GM19324 (cell line): ENCODE measurements around the gene PLEKHA6.
"Not testable (repeated sequence)": the region's sequence is repeated elsewhere in the genome, so short reads cannot be mapped to it uniquely, and the experiment has no call there.

Source experiments
- ATAC-seq: cut with Tn5 transposase; IDR thresholded peaks from one replicate; pipeline ENCODE4 v1.9.1; 2021; ENCODE audit warnings: mild to moderate bottlenecking, moderate library complexity; ENCODE audit not compliant: unreplicated experiment, low FRiP score

PLEKHA6 gene

GRCh38 chr1:204318324-204318723 lies 41.4 kb downstream of the PLEKHA6 start:
- no peak for ATAC-seq

- no peak for ATAC-seq
These were observed 42.6 kb downstream of the PLEKHA6 start for GRCh38 chr1:204317170-204317569.

- ATAC-seq: no peak
These were observed 43.6 kb downstream of the PLEKHA6 start for GRCh38 chr1:204316164-204316563.

- ATAC-seq: no peak
These were observed 44.7 kb downstream of the PLEKHA6 start for GRCh38 chr1:204314893-204315658.

GRCh38 chr1:204314171-204314892 lies 45.4 kb downstream of the PLEKHA6 start:
- ATAC-seq: no peak

- ATAC-seq: no peak
These were observed 46.1 kb downstream of the PLEKHA6 start for GRCh38 chr1:204313675-204314074.

GRCh38 chr1:204310970-204311369 lies 48.8 kb downstream of the PLEKHA6 start:
- not testable (repeated sequence) for ATAC-seq

- no peak for ATAC-seq
These were observed 51.6 kb downstream of the PLEKHA6 start for GRCh38 chr1:204308023-204308628.

- no peak for ATAC-seq
These were observed 52.3 kb downstream of the PLEKHA6 start for GRCh38 chr1:204307334-204307883.

GRCh38 chr1:204306076-204306475 lies 53.7 kb downstream of the PLEKHA6 start:
- no peak for ATAC-seq

- ATAC-seq: no peak
These were observed 55.7 kb downstream of the PLEKHA6 start for GRCh38 chr1:204304067-204304466.

- ATAC-seq: no peak
These were observed 57.0 kb downstream of the PLEKHA6 start for GRCh38 chr1:204302769-204303168.

GRCh38 chr1:204301171-204301957 lies 58.4 kb downstream of the PLEKHA6 start:
- no peak for ATAC-seq

GRCh38 chr1:204299814-204300365 lies 59.8 kb downstream of the PLEKHA6 start:
- ATAC-seq: no peak

GRCh38 chr1:204296431-204296988 lies 63.2 kb downstream of the PLEKHA6 start:
- no peak for ATAC-seq

- no peak for ATAC-seq
These were observed 64.1 kb downstream of the PLEKHA6 start for GRCh38 chr1:204295671-204296070.

- ATAC-seq: no peak
These were observed 65.4 kb downstream of the PLEKHA6 start for GRCh38 chr1:204294357-204294756.

- ATAC-seq: no peak
These were observed 66.0 kb downstream of the PLEKHA6 start for GRCh38 chr1:204293605-204294337.

- no peak for ATAC-seq
These were observed 67.0 kb downstream of the PLEKHA6 start for GRCh38 chr1:204292740-204293139.
